HepG2 (cell line): ENCODE data around the gene KIRREL3.

Source experiments
- CHD4 ChIP-seq: fragments of 200-600 bp; sonication (generic); IDR thresholded peaks from 2 replicates; pipeline ENCODE4 v1.7.0; 2017; ENCODE audit warnings: mild to moderate bottlenecking, low read length, borderline replicate concordance
- THAP7 ChIP-seq: sonication (generic); formaldehyde crosslinking; IDR thresholded peaks from 2 replicates; pipeline ENCODE4 v1.8.1; 2023; ENCODE audit warnings: mild to moderate bottlenecking, missing genetic modification reagents

- TF ChIP-seq CHD4 (no peak), THAP7 (no peak)
Measured at GRCh38 chr11:126387857-126388256, 612.7 kb downstream of the KIRREL3 start.
